Smooth muscle cell of the brain vasculature (primary cell): Measurements from ENCODE around the gene ODAPH.

ENCODE experiments used
- DNase-seq: peaks from one replicate; pipeline ENCODE4 v3.0.0-alpha.2; 2012; ENCODE audit warnings: low read depth, low spot score

ODAPH gene

DNA sequence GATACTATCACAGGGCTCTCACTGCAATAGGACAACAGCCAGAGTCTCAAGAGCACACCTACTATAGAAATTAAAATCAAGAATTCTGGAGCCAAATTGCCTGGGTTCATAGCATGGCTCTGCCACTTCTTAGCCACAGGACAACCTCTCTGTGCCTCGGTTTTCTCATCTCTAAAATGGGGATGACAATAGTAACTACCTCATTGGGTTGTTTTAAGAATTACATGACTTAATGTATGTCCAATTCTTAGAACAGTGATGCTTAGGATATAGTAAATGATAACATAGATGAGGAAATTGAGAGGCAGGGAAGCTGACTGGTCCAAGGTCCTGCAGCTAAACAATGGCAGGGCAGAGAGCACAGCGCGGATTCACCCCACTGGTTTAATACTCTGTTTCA lies 11.0 kb upstream of the ODAPH start:
- DNase-seq: no peak

DNA sequence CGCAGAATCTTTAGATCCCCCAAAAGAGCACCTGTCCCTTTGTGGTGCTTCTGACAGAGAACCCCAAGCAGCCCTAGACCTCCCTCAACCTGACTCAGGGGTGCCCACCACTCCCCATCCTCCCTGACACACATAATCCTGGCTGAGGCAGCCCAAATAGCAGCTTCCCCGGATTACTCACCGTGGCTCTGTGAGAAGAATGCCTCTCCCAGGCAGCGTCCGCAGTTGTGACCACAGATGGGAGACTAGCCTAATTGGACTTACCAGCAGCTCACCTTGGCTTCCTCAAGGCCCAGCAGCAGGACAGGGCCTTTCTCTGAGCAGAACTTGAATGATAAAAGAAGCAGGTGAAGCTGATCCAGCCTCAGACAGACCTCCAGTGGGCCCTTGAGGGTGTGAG lies 10.3 kb upstream of the ODAPH start:
- no peak for DNase-seq

DNA sequence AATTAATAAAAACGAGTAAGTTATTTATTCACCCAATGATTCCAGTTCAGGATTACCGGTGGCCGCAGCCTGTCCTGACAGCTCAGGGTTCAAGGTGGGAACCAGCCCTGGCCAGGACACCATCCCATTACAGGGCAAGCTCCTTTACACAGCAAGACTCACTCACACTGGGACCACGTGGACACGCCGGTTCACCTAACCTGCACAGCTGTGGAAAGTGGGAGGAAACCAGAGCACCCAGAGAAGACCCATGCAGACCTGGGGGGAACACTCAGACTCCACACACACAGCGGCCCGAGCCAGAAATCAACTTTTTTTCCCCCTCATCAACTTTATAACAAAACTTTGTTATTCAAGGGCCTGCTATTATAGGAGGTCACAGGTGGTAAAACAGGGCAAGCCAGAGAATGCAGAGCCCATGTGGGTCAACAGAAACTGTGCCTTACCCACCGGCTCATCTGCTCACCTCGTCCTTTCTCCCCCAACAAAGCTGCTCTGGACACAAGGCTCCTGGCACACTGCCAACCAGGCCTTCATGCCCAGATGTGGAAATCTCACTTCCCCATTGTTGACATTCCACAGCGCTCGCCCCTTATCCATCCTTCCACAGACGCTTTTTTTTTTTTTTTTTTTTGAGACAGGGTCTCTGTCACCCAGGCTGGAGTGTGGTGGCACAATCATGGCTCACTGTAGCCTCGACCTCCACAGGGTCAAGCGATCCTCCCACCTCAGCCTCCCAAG lies 8.0 kb upstream of the ODAPH start:
- no peak for DNase-seq

DNA sequence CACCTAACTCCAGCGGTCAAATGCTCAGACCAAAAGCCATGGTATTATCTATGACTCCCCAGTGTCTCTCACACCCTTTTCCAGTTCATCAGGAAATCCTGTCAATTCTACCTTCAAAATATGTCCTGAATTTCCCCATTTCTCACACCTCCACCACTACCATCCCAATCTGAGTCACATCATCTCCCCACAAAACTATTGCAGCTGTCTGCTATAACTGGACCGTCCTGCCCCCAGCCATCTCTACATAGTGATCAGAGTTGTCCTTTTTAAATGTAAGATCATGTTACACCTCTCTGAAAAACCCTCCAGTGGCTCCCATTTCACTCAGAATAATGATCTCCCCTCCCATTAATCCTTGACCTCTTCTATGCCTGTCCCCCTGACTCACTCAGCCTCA lies 6.8 kb upstream of the ODAPH start:
- DNase-seq: no peak

DNA sequence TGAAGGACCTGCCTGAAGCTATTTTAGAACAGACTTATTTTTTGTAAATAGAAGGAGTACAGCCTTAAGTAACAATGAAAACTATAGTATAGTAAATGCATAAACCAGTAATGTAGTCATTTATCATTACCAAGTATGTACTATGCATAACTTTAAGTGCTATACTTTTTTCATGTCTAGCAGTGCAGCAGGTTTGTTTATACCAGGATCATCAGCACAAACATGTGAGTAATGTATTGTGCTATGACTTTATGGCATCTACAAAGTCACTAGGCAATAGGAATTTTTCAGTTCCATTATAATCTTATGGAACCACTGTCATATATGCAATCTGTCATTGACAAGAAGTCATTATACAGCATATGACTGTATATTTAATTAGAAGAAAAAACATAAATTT lies 3.4 kb upstream of the ODAPH start:
- no peak for DNase-seq

DNA sequence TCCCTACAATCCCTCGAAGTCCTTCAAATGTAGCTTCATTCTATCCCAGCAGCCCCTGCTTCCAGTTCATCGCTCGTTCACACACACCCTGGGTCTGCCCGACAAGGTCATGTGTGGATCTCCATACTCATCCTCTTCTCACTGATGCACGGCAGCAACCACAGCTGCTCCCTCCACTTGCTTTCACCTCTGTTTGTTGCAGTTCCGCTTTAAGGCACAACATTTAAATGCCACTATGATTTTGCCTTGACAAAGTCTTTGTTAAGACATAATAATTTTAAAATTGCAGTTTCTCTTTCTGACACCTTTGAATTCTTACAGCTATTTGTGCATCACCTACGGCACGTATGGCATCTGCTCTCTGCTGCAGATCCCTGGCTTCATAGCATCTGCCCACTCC lies 1.8 kb downstream of the ODAPH start:
- no peak for DNase-seq

DNA sequence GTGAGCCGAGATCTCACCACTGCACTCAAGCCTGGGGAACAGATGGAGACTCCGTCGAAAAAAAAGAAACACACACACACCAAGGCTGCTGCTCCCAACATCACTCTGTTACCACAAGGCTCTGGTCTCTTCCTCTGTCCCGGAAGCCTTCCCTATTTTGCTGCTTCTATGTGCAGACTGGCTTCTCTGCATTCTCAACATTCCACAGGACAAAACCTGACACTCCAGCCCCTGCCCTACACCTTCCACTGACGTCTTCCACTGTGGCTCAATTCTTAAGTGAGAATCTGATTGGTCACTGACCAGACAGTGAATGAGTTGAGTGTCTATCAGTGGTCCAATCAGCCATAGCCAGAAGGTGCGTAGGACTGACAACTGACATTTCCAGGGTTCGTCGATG lies 5.9 kb downstream of the ODAPH start:
- no peak for DNase-seq

DNA sequence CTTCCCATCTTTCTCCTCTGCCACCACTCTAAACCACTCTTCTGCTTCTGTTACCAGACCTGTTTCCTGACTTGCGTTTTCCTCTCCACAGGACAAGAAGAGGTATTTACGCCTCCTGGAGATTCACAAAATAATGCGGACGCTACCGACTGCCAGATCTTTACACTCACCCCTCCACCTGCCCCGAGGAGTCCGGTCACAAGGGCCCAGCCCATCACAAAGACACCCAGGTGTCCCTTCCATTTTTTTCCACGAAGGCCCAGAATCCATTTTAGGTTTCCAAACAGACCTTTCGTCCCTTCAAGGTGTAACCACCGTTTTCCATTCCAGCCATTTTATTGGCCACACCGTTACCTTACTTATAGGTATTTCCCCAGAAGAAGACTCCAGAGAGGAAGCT lies 8.2 kb downstream of the ODAPH start:
- no peak for DNase-seq

DNA sequence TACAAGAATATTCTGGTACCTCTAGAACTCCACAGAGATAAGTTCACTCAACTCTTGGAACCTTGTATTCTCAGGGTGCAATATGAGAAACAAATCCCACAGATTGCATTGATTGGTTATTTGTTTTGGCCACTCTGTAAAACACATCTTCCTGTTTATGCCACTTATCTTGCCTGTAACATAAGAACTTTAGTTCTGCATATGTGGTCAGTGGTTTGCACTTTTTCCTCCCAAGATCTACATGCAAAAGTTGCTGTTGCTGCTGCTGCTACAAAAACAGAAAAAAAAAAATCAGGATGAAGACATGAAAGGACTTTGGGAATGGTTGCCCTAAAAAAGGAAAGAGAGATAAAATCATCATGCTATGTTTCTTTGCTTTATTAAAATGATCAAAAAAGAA lies 9.6 kb downstream of the ODAPH start:
- DNase-seq: no peak

DNA sequence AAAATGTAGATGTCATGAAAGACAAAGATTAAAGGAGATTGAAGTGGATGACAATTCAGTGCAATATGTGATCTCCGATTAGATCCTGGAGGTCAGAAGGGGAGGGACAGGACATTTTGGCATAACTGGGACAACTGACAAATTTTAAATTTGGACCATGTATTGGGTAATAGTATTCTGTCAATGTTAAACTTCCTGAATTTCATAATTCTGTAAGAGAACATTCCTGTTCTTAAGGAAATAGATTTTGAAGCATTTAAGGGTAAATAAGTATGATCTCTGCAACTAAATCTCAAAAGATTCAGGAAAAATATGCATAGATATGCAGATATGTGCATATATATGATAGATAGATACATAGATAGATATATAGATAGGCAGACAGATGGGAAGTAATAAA lies 11.0 kb downstream of the ODAPH start:
- no peak for DNase-seq

DNA sequence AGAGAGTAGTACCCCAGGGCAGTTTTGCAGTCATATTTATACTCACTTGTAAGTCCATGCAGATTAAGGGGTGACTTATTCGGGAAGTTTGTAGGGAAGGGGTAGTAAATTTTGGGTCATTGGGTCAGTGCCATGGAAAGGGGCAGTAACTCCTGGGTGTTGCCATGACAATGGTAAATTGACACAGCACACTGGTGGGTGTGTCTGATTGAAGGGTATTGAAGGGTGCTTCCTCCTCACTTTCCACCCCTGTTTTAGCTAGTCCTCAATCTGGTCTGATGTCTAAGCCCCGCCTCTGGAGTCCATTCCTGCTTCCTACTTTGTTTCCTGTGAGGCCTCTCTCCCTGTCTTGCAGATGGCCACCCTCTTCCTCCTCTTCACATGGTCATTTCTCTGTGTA lies 11.9 kb downstream of the ODAPH start:
- DNase-seq: no peak

DNA sequence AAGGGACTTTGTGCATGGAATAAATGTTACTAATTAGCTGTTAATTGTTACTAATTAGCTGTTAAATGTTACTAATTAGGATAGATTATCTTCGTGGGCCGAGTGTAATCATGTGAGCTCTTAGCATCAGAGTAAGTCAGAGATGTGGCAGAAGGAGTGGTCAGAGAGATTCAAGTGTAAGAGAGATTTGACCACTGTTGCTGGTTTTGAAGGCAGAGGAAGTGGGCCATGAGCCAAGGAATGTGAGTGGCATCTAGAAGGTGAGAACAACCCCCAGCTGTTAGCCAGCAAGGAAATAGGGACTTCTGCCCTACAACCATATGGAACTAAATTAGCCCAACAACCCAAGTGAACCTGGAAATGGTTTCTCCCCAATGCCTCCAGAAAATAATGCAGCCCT lies 28.2 kb downstream of the ODAPH start:
- no peak for DNase-seq

DNA sequence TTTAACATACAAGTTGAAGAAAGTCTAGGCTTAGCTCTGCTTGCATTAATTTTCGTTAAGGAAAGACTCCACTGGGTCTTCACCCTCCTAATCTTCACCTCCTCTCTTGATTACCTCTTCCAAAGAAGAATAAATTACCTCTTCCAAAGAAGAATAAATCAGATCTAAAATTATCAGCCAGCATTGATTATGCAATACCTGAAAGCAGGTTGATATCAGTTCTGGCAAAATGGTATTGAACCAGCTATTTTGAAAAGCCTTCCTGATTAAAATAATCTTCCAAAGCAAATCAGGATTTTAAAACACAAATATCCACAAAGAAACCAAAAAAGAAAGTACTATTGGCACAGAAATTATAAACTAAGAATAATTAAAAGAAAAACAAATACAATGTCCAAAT lies 37.5 kb downstream of the ODAPH start:
- DNase-seq: no peak

DNA sequence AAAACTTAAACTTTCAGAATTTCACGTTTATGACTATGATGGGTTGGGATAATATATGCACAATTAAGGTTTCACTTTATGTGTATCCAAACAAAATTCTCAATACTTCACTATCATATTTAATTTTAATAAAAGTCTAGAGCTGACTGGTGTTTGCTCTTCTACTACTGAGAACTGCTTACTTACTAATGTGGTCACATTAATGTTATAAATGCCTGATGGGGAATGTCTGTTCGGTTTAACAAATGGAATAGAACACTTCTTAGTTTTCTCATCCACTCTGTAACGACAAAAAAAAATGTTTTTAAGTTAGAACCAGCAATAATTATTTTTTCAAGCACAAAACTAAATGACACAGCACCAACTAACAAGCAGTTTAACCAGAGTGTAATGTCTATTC lies 40.2 kb downstream of the ODAPH start:
- no peak for DNase-seq

DNA sequence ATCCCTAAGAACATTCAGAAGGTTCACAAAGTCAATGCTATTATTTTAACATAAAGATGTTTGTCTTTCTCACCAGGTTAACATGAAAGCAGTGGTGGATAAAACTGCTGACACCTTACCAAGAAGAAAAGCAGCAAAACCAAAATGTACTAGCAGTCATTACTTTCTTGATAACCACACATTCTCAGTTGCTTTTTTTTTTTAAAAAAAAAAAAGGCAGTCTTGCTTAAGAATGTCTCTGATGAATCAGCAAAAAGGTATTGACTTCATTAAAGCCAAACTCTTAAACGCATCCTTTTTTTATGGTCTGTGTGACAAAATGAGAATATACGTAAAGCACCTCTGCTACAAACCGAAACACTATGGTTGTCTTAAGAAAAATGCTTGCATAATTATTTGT lies 42.5 kb downstream of the ODAPH start:
- DNase-seq: no peak

DNA sequence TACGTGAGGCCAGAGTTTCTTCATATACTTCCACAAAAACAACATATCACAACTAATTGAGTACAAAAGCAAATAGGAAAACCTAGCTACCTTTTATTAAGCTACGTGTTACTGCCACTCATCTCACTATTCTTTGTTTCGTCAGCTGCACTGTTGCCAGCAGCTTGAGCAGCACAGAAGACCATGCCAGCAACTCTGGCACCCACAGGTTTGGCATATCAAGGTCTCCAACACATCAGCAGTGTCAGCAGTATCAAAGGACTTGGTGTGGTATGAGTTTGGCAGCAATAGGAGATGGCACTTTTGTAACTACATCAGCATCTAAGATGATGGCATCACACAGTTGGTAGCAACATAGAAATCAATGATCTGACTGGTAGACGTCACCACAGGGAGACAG lies 43.8 kb downstream of the ODAPH start:
- DNase-seq: no peak

DNA sequence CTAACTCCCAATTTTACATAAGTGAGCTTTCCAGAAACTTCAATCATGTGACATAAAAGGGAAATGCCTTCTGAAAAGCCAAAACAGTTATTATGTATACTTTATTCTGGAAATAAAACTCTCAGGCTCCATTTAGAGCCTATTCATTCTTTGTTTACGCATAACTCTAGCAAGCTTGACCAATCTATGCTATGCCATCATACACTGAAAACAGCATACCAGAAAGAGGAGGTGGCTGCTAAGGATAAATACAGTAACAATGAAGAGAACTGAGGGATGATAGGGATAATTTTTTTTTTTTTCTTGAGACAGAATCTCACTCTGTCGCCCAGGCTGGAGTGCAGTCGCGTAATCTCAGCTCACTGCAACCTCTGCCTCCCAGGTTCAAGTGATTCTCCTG lies 50.1 kb downstream of the ODAPH start:
- DNase-seq: no peak

DNA sequence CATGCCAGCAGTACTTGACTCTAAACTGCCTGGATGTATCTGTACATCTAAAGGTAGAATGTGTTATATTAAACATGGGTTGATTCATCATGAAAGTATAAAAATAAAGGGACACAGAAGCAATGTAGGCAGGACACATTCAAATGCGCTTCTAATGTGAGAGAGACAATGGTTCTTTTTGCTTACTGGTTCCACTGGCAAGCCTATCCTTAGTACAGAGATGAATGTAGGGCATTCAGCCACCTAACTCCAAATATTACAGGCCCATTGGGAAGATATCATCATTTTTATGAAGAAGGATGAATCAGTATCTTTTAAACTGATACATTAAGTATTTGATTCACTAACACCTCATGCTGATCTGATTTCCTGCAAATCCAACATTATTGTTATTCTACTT lies 56.4 kb downstream of the ODAPH start:
- DNase-seq: no peak
